ENCODE results near the gene MYADM.

Gene MYADM

DNA sequence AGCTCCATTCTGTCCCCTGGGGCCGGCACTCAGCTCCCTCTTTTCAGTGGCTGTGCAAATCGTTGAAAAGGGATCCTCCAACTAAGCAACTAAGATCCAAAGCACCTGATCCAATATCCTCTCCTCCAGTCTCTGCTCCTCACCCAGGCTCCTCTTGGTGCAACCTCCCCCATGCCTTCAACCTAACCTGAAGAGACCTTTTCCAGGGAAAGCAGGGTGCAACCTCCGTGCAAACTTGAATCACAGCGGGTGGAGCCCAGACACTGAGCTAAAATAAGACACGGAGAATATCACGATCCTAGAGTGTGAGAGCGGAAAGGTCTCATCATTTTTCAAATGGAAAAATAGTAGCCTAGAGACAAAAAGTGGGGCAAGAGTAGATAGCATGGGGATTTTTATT is 49.7 kb downstream of the MYADM start:
- DNase-seq = no peak
